MM.1S (cell line): ENCODE measurements around the gene APOE.
"Not testable (repeated sequence)": the region's sequence is repeated elsewhere in the genome, so short reads cannot be mapped to it uniquely, and the experiment has no call there.

Source experiments
- DNase-seq: peaks from one replicate; pipeline ENCODE4 v3.0.0-alpha.2; 2015
- H2AFZ ChIP-seq: fragments of 300-600 bp; sonication (generic); 2 replicates; pipeline ENCODE4 v1.6.0; 2016; ENCODE audit warnings: antibody characterized with exemption, low read length
- H3F3A ChIP-seq: fragments of 300-600 bp; sonication (generic); 2 replicates; pipeline ENCODE4 v1.6.1; 2016; ENCODE audit warnings: mild to moderate bottlenecking, antibody characterized with exemption, low read length, moderate library complexity, mixed read lengths; ENCODE audit not compliant: insufficient read depth
- H3K27ac ChIP-seq: fragments of 300-600 bp; sonication (generic); 2 replicates; pipeline ENCODE4 v1.5.1; 2016; ENCODE audit warnings: mild to moderate bottlenecking, low read length
- H3K27me3 ChIP-seq: fragments of 300-600 bp; sonication (generic); replicated peaks from 2 replicates; pipeline ENCODE4 v1.6.0; 2016; ENCODE audit warnings: low read length; ENCODE audit not compliant: insufficient read depth
- H3K36me3 ChIP-seq: fragments of 300-600 bp; sonication (generic); replicated peaks from 2 replicates; pipeline ENCODE4 v1.6.1; 2016; ENCODE audit warnings: mild to moderate bottlenecking, low read length, mixed read lengths; ENCODE audit not compliant: insufficient read depth
- H3K4me1 ChIP-seq: fragments of 300-600 bp; sonication (generic); 2 replicates; pipeline ENCODE4 v1.6.1; 2016; ENCODE audit warnings: low read length, mixed read lengths
- H3K4me2 ChIP-seq: fragments of 300-600 bp; sonication (generic); 2 replicates; pipeline ENCODE4 v1.6.0; 2016; ENCODE audit warnings: low read depth, low read length
- H3K4me3 ChIP-seq: fragments of 300-600 bp; sonication (generic); 2 replicates; pipeline ENCODE4 v1.5.1; 2016; ENCODE audit warnings: low read length, mixed read lengths
- H3K79me2 ChIP-seq: fragments of 300-600 bp; sonication (generic); 2 replicates; pipeline ENCODE4 v1.6.1; 2016; ENCODE audit warnings: mixed run types, low read length, mixed read lengths
- H3K9ac ChIP-seq: fragments of 300-600 bp; sonication (generic); 2 replicates; pipeline ENCODE4 v1.6.1; 2016; ENCODE audit warnings: low read length, mixed read lengths
- H3K9me2 ChIP-seq: fragments of 300-600 bp; sonication (generic); replicated peaks from 2 replicates; pipeline ENCODE4 v1.6.1; 2016; ENCODE audit warnings: mild to moderate bottlenecking, low read length, mixed read lengths; ENCODE audit not compliant: insufficient read depth
- H3K9me3 ChIP-seq: fragments of 300-600 bp; sonication (generic); replicated peaks from 2 replicates; pipeline ENCODE4 v1.6.1; 2016; ENCODE audit warnings: mild to moderate bottlenecking, low read length, mixed read lengths; ENCODE audit not compliant: insufficient read depth
- H4K20me1 ChIP-seq: fragments of 300-600 bp; sonication (generic); 2 replicates; pipeline ENCODE4 v1.6.1; 2016; ENCODE audit warnings: mild to moderate bottlenecking, low read length, moderate library complexity, mixed read lengths; ENCODE audit not compliant: insufficient read depth
- EZH2 ChIP-seq: fragments of 300-600 bp; sonication (generic); optimal IDR thresholded peaks from 2 replicates; pipeline ENCODE3; 2017; ENCODE audit warnings: low read depth, mild to moderate bottlenecking, antibody characterized with exemption, low read length, mixed read lengths
- EZH2phosphoT487 ChIP-seq: fragments of 300-600 bp; sonication (generic); IDR thresholded peaks from 2 replicates; pipeline ENCODE4 v1.6.1; 2018; ENCODE audit warnings: antibody characterized with exemption, low read length
- TF ChIP-seq, protein P1 (sequence below): fragments of 300-600 bp; sonication (generic); IDR thresholded peaks from 2 replicates; pipeline ENCODE4 v1.5.1; 2016; ENCODE audit warnings: antibody characterized with exemption, low read length, mixed read lengths

APOE gene

DNA sequence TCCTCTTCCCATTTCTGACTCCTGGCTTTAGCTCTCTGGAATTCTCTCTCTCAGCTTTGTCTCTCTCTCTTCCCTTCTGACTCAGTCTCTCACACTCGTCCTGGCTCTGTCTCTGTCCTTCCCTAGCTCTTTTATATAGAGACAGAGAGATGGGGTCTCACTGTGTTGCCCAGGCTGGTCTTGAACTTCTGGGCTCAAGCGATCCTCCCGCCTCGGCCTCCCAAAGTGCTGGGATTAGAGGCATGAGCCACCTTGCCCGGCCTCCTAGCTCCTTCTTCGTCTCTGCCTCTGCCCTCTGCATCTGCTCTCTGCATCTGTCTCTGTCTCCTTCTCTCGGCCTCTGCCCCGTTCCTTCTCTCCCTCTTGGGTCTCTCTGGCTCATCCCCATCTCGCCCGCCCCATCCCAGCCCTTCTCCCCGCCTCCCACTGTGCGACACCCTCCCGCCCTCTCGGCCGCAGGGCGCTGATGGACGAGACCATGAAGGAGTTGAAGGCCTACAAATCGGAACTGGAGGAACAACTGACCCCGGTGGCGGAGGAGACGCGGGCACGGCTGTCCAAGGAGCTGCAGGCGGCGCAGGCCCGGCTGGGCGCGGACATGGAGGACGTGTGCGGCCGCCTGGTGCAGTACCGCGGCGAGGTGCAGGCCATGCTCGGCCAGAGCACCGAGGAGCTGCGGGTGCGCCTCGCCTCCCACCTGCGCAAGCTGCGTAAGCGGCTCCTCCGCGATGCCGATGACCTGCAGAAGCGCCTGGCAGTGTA lies 2.7 kb downstream of the APOE start:
- H3K9me3 ChIP-seq, result no peaks in the 10 kb centered on the region

DNA sequence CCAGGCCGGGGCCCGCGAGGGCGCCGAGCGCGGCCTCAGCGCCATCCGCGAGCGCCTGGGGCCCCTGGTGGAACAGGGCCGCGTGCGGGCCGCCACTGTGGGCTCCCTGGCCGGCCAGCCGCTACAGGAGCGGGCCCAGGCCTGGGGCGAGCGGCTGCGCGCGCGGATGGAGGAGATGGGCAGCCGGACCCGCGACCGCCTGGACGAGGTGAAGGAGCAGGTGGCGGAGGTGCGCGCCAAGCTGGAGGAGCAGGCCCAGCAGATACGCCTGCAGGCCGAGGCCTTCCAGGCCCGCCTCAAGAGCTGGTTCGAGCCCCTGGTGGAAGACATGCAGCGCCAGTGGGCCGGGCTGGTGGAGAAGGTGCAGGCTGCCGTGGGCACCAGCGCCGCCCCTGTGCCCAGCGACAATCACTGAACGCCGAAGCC lies 3.3 kb downstream of the APOE start:
- no peak overlapping the region for H3K27ac ChIP-seq
- no peak overlapping the region for H2AFZ ChIP-seq
- no peak overlapping the region for H3K9ac ChIP-seq
- no peak overlapping the region for H3K4me3 ChIP-seq
- peaks cover 56% of the 10 kb centered on the region for H3K27me3 ChIP-seq
- no peaks in the 10 kb centered on the region for H3K79me2 ChIP-seq
- TF ChIP-seq EZH2phosphoT487, result no peak
- no peak for TF ChIP-seq EZH2
- TF ChIP-seq, protein P1, sequence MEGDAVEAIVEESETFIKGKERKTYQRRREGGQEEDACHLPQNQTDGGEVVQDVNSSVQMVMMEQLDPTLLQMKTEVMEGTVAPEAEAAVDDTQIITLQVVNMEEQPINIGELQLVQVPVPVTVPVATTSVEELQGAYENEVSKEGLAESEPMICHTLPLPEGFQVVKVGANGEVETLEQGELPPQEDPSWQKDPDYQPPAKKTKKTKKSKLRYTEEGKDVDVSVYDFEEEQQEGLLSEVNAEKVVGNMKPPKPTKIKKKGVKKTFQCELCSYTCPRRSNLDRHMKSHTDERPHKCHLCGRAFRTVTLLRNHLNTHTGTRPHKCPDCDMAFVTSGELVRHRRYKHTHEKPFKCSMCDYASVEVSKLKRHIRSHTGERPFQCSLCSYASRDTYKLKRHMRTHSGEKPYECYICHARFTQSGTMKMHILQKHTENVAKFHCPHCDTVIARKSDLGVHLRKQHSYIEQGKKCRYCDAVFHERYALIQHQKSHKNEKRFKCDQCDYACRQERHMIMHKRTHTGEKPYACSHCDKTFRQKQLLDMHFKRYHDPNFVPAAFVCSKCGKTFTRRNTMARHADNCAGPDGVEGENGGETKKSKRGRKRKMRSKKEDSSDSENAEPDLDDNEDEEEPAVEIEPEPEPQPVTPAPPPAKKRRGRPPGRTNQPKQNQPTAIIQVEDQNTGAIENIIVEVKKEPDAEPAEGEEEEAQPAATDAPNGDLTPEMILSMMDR, result no peak
- no peaks in the 10 kb centered on the region for H3K4me1 ChIP-seq
- H3F3A ChIP-seq, result 0 out of 2 replicates have a peak, but pooled peaks cover 2% of the 10 kb centered on the region
- no peak for DNase-seq
- H3K36me3 ChIP-seq, result no peaks in the 10 kb centered on the region
- H4K20me1 ChIP-seq, result no peaks in the 10 kb centered on the region
- no peak overlapping the region for H3K4me2 ChIP-seq
- no peaks in the 10 kb centered on the region for H3K9me3 ChIP-seq
- H3K9me2 ChIP-seq, result no peaks in the 10 kb centered on the region

More for the DNA sequence above, 2.7 kb downstream of the APOE start:
- no peak for DNase-seq
- Histone ChIP-seq H2AFZ (no peak overlapping the region), H3K9me2 (no peaks in the 10 kb centered on the region), H3F3A (0 out of 2 replicates have a peak, but pooled peaks cover 2% of the 10 kb centered on the region), H3K27me3 (peaks cover 56% of the 10 kb centered on the region), H3K9ac (no peak overlapping the region), H3K4me1 (no peaks in the 10 kb centered on the region), H4K20me1 (no peaks in the 10 kb centered on the region), H3K27ac (no peak overlapping the region), H3K79me2 (no peaks in the 10 kb centered on the region), H3K36me3 (no peaks in the 10 kb centered on the region), H3K4me2 (no peak overlapping the region), H3K4me3 (no peak overlapping the region)
- TF ChIP-seq, protein P1, result no peak
- TF ChIP-seq EZH2phosphoT487 (no peak), EZH2 (no peak)

DNA sequence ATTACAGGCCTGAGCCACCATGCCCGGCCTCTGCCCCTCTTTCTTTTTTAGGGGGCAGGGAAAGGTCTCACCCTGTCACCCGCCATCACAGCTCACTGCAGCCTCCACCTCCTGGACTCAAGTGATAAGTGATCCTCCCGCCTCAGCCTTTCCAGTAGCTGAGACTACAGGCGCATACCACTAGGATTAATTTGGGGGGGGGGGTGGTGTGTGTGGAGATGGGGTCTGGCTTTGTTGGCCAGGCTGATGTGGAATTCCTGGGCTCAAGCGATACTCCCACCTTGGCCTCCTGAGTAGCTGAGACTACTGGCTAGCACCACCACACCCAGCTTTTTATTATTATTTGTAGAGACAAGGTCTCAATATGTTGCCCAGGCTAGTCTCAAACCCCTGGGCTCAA lies 4.2 kb downstream of the APOE start:
- no peaks in the 10 kb centered on the region for H3K36me3 ChIP-seq
- TF ChIP-seq, protein P1, result no peak
- TF ChIP-seq EZH2phosphoT487 (no peak), EZH2 (no peak)
- H3K27ac ChIP-seq, result no peak overlapping the region
- no peak overlapping the region for H3K4me2 ChIP-seq
- no peaks in the 10 kb centered on the region for H3K79me2 ChIP-seq
- no peaks in the 10 kb centered on the region for H3F3A ChIP-seq
- no peaks in the 10 kb centered on the region for H3K4me1 ChIP-seq
- H3K4me3 ChIP-seq, result no peak overlapping the region
- H2AFZ ChIP-seq, result no peak overlapping the region
- no peaks in the 10 kb centered on the region for H3K9me3 ChIP-seq
- DNase-seq, result no peak
- H3K9ac ChIP-seq, result no peak overlapping the region
- peaks cover 61% of the 10 kb centered on the region for H3K27me3 ChIP-seq
- H3K9me2 ChIP-seq, result no peaks in the 10 kb centered on the region
- no peaks in the 10 kb centered on the region for H4K20me1 ChIP-seq

DNA sequence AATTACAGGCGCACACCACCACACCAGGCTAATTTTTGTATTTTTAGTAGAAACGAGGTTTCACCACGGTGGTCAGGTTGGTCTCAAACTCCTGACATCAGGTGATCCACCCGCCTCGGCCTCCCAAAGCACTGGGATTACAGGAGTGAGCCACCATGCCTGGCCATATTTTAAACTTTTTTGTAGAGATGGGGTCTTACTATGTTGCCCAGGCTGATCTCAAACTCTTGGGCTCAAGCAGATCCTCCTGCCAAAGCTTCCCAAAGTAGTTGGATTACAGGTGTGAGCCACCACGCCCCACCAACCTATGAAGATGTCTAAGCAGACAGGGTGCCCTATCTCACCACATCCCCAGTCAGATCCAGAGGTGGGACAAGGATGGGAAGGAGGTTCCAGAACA lies 6.3 kb downstream of the APOE start:
- H3K9me2 ChIP-seq, H3K79me2 ChIP-seq, H3K9ac ChIP-seq, H2AFZ ChIP-seq, H3F3A ChIP-seq, H3K4me3 ChIP-seq, H4K20me1 ChIP-seq, H3K4me2 ChIP-seq, H3K9me3 ChIP-seq, H3K4me1 ChIP-seq, DNase-seq, H3K27ac ChIP-seq, H3K36me3 ChIP-seq: not testable (repeated sequence)
- H3K27me3 ChIP-seq, result peaks cover 44% of the 10 kb centered on the region
